ENCODE results near the gene DAND5. TPM values are rescaled to one million over a fixed set of nuclear protein-coding genes. Genes with fewer than 3 reads are reported as not detected.

Gene DAND5
- polyA plus RNA-seq, 1 donor (not counting 4 experiments of a cell fraction or from before 2014, with no cell fraction given): not detected

- Histone ChIP-seq H3K9me3 (ENCODE audit: control insufficient read depth, low read depth, low read length) (no peaks in the 10 kb centered on the region), H4K20me1 (ENCODE audit: control insufficient read depth, extremely low read depth, insufficient read depth, low read length) (no peaks in the 10 kb centered on the region), H3K4me2 (ENCODE audit: control insufficient read depth, extremely low read depth, insufficient read depth, low read depth, low read length) (peak overlapping the region; percentile 68), H3K27me3 (ENCODE audit: control insufficient read depth, extremely low read depth, insufficient read depth, low read length) (peaks cover 7% of the 10 kb centered on the region), H2AFZ (ENCODE audit: control insufficient read depth, low read length) (no peak overlapping the region), H3K9me1 (ENCODE audit: control insufficient read depth, extremely low read depth, insufficient read depth, low read length) (no peaks in the 10 kb centered on the region), H3K4me3 (ENCODE audit: control insufficient read depth in 2 of 3, extremely low read depth in 1 of 3, insufficient read depth in 2 of 3, low read depth in 1 of 3, low read length in 3 of 3) (no peak overlapping the region), H3K4me1 (ENCODE audit: control insufficient read depth, extremely low read depth, insufficient read depth, low read length) (peaks cover 77% of the 10 kb centered on the region), H3K9ac (ENCODE audit: control insufficient read depth, extremely low read depth, insufficient read depth, low read length) (peak overlapping the region; percentile 45), H3K27ac (ENCODE audit: control insufficient read depth, insufficient read depth, low read length) (peak overlapping the region; percentile 32), H3K79me2 (ENCODE audit: control insufficient read depth, insufficient read depth, low read length) (peaks cover 62% of the 10 kb centered on the region), H3K36me3 (ENCODE audit: control insufficient read depth in 2 of 2, extremely low read depth in 1 of 2, insufficient read depth in 2 of 2, low read length in 2 of 2) (no peaks in the 10 kb centered on the region)
- DNase-seq (ENCODE audit: low read depth, low spot score): no peak
- TF ChIP-seq CTCF (optimal IDR thresholded peaks at IDR 0.05 in 1 of 3, IDR thresholded peaks at IDR 0.05 in 1 of 3, conservative IDR thresholded peaks at IDR 0.05 in 1 of 3; ENCODE audit: extremely low read depth in 1 of 3, insufficient read depth in 2 of 3, low read length in 3 of 3) (no peak), EZH2 (IDR thresholded peaks at IDR 0.05; ENCODE audit: low read length) (no peak)
- FAIRE-seq: peak; percentile 9
- dilution Hi-C loops (cut with MboI; ENCODE audit: extremely low pct_ligation_motif_present, low sequenced_read_pairs): no loop called here
These were observed 38.1 kb downstream of the DAND5 start for GRCh38 chr19:13007292-13008045.

- Histone ChIP-seq H4K20me1 (ENCODE audit: control insufficient read depth, extremely low read depth, insufficient read depth, low read length) (no peaks in the 10 kb centered on the region), H3K79me2 (ENCODE audit: control insufficient read depth, insufficient read depth, low read length) (peaks cover 64% of the 10 kb centered on the region), H3K36me3 (ENCODE audit: control insufficient read depth in 2 of 2, extremely low read depth in 1 of 2, insufficient read depth in 2 of 2, low read length in 2 of 2) (no peaks in the 10 kb centered on the region), H3K4me3 (ENCODE audit: control insufficient read depth in 2 of 3, extremely low read depth in 1 of 3, insufficient read depth in 2 of 3, low read depth in 1 of 3, low read length in 3 of 3) (no peak overlapping the region), H3K9ac (ENCODE audit: control insufficient read depth, extremely low read depth, insufficient read depth, low read length) (peak overlapping the region; percentile 64), H3K4me1 (ENCODE audit: control insufficient read depth, extremely low read depth, insufficient read depth, low read length) (peaks cover 77% of the 10 kb centered on the region), H2AFZ (ENCODE audit: control insufficient read depth, low read length) (no peak overlapping the region), H3K4me2 (ENCODE audit: control insufficient read depth, extremely low read depth, insufficient read depth, low read depth, low read length) (peak overlapping the region; percentile 20), H3K9me1 (ENCODE audit: control insufficient read depth, extremely low read depth, insufficient read depth, low read length) (no peaks in the 10 kb centered on the region), H3K9me3 (ENCODE audit: control insufficient read depth, low read depth, low read length) (no peaks in the 10 kb centered on the region), H3K27ac (ENCODE audit: control insufficient read depth, insufficient read depth, low read length) (peak overlapping the region; percentile 33), H3K27me3 (ENCODE audit: control insufficient read depth, extremely low read depth, insufficient read depth, low read length) (peaks cover 7% of the 10 kb centered on the region)
- FAIRE-seq (no peak), DNase-seq (ENCODE audit: low read depth, low spot score) (no peak)
- dilution Hi-C loops (cut with MboI; ENCODE audit: extremely low pct_ligation_motif_present, low sequenced_read_pairs): no loop called here
- TF ChIP-seq EZH2 (IDR thresholded peaks at IDR 0.05; ENCODE audit: low read length) (no peak), CTCF (optimal IDR thresholded peaks at IDR 0.05 in 1 of 3, IDR thresholded peaks at IDR 0.05 in 1 of 3, conservative IDR thresholded peaks at IDR 0.05 in 1 of 3; ENCODE audit: extremely low read depth in 1 of 3, insufficient read depth in 2 of 3, low read length in 3 of 3) (peak in 1 of 3 experiments; percentile 1)
These were observed 39.8 kb downstream of the DAND5 start for GRCh38 chr19:13008926-13009787.
